AG20443 (cell line): Measurements from ENCODE around the gene EPHB3.
A peak's percentile ranks its signal among the peaks of the same experiment; 100 is the strongest.
"Not testable (repeated sequence)": the region's sequence is repeated elsewhere in the genome, so short reads cannot be mapped to it uniquely, and the experiment has no call there.

Experiments
- DNase-seq: peaks from one replicate; pipeline ENCODE4 v3.0.0; 2012; ENCODE audit warnings: low spot score, mixed read lengths

EPHB3 gene

DNA sequence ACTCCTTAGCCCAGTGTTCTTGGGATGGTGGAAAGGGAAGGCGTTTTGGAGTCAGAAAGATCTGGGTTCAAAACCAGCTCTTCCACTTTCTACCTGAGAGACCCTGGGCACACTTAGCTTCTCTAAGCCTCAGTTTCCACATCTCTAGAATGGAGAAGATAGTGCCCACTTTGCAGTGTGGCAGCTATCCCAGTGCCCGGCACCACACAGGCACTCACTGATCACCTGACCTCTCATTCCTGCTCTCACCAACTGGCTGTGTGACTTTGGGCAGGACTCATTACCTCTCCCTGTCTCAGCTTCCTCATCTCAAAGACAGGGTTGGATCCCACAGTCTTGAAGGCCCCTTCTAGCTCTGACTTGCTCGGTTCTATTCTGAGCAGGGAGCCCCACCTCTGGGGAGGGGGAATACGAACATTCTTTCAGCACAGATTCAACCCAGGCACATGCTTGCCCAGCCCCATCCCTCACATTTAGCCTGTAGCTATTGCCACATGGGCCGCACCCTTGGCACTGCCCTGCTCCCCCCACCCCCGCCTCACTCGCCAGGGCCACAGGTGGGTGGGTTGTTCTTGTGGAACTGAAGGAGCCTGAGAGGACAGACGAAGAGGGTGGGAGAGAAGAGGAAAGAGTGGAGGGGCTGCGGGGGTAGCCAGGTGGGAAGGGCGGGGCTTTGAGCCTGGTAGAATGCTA, 39.2 kb downstream of the EPHB3 start:
- no peak for DNase-seq

GRCh38 chr3:184601576-184602371, 40.2 kb downstream of the EPHB3 start:
- DNase-seq = no peak

- DNase-seq = peak; percentile 48
Measured at GRCh38 chr3:184602372-184603150, 41.0 kb downstream of the EPHB3 start.

GRCh38 chr3:184603151-184604030, 41.8 kb downstream of the EPHB3 start:
- DNase-seq = no peak

- no peak for DNase-seq
Measured at GRCh38 chr3:184604039-184604601, 42.5 kb downstream of the EPHB3 start.

DNA sequence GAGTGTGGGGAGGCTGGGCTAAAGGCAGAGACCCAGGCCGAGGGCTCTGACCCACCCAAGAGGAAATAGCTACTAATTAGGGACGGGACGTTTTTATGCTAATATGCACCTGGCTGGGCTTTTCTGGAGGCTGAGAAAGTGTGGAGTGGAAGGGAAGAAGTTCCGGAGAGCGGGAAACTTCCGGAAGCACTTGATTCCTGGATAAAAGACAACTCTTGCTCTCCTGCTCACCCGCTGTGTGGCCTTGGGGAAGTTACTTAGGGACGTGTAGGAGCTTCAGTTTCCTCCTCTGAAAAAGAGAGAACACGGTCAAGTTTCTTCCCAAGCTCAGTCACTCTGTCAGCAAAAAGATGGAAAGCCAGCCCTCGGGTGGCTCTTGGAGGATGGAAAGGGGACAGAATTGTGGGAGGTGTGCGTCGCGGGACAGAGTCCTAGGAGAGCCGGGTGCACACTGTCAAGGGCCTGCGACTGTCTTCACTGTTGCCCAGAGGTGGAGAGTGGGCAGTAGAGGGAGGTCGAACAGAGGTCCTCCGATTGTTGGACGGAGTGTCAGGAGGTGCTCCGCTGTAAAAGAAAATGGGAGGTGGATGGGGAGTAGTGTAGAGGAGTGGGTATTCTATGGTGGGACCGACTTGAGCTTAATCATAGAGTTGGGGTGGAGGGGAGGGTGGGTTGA, 43.2 kb downstream of the EPHB3 start:
- DNase-seq = no peak

GRCh38 chr3:184608209-184608608, 46.6 kb downstream of the EPHB3 start:
- DNase-seq = no peak

GRCh38 chr3:184609476-184610244, 48.1 kb downstream of the EPHB3 start:
- no peak for DNase-seq

GRCh38 chr3:184610245-184610871, 48.8 kb downstream of the EPHB3 start:
- no peak for DNase-seq

GRCh38 chr3:184611607-184612281, 50.2 kb downstream of the EPHB3 start:
- DNase-seq = no peak

GRCh38 chr3:184615396-184615795, 53.8 kb downstream of the EPHB3 start:
- no peak for DNase-seq

DNA sequence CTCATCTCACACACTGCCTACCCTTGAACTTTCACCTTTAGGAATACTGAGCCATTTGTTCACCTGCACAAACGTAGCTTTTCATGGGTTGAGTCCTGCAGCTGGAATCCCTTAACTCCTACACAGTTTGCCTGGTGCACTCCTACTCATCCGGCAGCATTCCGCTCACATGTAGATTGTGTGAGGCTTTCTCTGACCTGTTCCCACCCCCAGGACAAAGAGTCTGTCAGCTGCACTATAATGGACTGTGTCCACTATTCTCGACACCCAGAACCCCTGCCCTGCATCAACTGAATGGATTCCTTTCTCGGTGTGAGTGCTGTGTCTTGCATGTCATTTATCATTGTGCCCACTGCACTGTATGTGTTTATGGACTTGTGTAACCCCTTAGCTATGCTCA, 54.9 kb downstream of the EPHB3 start:
- no peak for DNase-seq

- not testable (repeated sequence) for DNase-seq
Measured at GRCh38 chr3:184617306-184617705, 55.7 kb downstream of the EPHB3 start.

DNA sequence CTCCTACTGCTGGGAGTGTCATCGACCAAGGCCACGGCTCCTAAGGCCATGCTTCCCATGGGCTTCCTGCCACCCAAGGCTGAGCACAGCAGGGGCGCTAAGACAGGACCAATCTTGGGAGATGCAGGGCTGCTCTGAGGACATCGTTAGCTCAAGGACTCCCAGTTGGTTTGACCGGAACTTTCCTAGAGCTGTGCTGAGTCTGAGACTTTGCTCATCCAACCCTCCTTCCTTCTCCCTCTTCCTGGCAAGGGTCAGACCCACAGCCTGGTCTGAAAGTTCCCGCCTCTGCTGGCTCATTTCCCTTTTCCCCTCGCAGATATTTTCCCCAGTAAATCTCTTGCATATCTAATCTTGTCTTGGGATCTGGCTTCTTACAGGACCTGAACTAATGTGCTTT, 57.2 kb downstream of the EPHB3 start:
- DNase-seq = no peak

DNA sequence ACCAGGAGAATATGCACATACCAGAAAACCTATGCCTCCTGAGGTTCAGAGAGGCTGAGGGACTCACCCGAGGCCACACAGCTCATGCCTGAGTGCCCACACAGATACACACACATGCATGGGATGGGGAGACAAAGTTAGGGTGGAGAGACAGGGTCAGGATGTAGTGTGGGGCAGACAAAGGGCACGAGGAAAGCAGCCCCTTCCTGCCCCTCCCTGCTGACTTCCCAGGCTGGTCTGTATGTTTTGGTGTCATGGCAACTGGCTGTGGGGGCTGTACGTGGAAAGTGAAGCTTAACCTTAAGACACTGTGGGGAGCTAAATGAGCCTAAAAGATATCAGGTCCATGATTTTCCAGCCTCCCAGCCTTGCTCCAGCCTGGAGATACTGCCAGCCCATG, 57.8 kb downstream of the EPHB3 start:
- no peak for DNase-seq

DNA sequence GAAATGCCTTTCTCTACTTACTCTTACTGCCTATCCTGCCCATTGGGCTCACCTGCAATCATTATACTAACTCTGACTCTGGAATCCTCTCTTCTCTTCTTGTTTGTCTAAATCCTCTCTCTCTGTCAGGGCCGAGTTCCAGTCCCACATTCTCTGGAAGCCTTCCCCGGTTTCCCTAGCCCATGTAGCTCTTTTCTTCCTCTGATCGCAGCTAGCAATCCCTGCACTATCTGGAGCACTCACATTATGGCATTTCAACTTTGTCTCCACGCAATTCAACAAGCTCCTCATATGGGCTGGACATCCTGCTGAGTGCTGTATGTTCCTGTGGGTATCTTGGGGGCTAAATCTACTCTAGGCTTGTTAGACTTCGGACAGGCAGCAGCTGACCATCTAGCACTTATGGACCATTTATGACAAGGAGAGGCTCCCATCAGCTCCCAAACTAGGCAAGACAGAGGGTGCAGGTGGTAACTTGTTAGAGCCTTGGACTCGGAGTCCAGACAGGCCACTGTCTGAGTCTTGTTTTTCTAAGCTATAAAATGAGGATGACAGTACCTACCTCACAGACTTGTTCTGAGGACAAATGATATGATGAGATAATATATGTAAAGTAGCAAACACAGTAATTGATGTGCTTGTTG, 58.3 kb downstream of the EPHB3 start:
- DNase-seq = no peak

DNA sequence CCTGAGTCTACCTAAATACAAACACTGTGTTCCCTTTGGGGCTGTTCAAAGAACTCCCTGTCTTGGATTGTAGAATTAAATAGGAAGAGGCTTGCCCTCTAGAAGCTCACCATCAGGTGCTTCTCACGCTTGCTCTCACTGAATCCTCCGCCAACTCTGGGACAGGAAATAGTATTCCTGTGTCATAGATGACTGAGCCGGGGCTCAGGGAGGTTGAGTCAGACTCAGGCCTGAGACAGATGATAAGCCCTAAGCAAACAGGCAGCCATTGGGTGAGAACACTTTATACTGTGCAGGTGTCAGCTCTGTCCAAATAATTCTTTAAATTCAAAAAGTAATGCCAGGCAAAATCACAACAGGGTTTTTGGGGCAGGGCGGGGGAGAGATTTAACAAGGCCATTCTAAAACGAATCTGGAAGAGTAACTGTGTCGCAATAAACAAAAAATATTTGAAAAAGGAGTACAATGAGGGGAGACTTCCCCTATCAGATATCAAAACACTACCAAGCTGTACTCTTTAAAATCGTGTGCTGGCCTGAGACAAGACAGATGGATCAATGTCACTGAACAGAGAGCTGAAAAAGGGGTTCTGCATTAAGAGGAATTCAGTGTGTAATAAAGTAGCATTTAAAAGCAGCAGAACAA, 59.0 kb downstream of the EPHB3 start:
- no peak for DNase-seq

DNA sequence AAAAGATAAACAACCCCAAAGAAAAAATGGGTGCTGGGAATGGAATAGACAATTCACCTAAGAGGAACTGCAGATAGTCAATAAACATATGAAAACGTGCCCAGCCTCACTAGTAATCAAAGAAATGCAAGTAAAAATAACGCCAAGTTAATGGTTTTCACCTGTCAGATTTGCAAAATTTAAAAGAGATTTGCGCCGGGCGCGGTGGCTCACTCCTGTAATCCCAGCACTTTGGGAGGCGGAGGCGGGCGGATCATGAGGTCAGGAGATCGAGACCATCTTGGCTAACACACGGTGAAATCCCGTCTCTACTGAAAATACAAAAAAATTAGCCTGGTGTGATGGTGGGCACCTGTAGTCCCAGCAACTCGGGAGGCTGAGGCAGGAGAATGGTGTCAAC, 60.6 kb downstream of the EPHB3 start:
- not testable (repeated sequence) for DNase-seq
